C1 segment of cervical spinal cord (tissue), 14 donors: Measurements from ENCODE around the gene ITGA11.

Experiments
- DNase-seq, 14 donors: peaks; one replicate each; lab custom pipeline; 2025; lab: John Stamatoyannopoulos, UW

ITGA11 gene

GRCh38 chr15:68375191-68375631, 56.8 kb downstream of the ITGA11 start:
- DNase-seq = no peak

DNA sequence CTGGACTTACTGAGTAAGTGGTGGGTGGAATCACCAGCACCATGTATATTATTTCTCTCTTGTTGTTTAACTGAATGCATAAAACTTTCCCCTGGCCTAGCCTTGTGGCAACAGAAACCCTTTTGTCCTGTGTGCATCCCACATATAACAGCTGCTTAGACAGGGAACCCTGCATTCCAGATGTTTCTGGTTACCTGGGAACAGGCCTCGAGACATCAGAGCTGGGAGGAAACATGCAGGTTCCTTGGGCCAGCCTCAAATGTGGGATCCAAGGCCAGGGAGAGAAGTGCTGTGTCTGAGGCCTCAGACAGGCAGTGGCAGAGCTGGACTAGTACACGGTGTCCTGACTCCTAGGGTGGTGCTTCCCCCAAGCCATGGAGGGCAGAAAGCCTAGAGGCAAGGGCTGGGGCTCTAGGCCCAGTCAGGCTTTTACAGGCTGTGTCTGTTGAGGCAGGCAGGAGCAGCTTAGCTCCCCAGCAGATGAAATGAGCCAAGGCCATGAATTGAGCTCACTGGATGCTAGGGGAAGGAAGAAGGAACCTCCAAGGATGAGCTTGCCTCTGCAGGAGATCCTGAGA, 57.7 kb downstream of the ITGA11 start:
- no peak for DNase-seq

DNA sequence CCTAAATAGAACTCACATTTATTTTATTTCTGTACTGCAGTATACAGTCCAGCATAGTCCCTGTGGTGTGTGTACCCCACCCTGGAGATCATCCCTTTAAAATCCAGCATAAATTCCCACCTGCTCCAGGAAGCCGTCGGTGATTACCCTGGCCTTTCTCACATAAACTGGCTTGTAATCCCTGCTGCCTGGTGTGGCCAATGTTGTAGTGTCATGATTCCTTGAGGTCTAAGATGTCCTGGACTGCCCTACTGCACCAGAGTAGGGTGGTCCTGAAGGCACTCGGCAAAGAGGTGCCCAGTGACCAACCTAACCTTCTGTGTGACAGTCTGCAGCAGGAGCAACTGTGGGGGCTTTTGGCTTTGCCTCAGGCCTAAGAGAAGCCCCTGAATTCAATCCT, 58.9 kb downstream of the ITGA11 start:
- DNase-seq = no peak

GRCh38 chr15:68372291-68372811, 59.6 kb downstream of the ITGA11 start:
- peak in 1 of 14 donors; percentile 19 for DNase-seq

GRCh38 chr15:68371851-68372250, 60.1 kb downstream of the ITGA11 start:
- DNase-seq = no peak

DNA sequence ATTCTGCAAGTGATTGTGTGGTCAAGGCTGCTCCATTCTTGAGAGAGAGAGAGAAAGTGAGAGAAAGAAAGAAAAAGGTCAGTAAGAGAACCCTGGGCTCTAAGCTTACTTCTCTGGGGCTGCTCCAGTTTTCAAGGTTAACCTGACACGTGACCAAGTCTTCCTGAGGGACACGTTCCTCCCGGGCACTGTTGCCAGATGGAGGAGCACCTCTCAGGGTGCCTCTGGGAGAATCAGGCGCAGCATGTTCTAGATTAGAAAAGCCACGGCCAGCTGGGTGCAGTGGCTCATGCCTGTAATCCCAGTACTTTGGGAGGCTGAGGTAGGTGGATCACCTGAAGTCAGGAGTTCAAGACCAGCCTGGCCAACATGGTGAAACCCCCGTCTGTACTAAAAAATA, 60.8 kb downstream of the ITGA11 start:
- DNase-seq = no peak

DNA sequence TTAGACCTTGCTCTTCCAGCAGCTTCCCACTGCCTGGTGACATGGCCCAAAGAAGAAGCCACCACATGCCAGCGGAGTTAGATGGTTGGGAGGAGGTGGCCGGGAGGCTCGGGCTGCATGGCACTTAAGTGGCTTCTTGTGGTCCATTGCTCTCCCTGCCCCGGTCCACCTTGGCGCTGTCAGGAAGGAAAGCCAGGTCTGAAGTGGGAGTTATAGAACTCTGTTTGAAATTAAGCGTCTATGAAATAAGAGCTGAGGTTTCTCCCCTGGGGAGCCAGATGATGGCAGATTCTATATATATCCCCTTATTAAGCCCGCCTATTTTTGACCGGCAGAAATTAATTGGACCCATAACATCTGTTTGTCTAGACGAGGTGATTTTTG, 61.2 kb downstream of the ITGA11 start:
- no peak for DNase-seq

- DNase-seq = no peak
These were observed 61.8 kb downstream of the ITGA11 start for GRCh38 chr15:68369931-68370767.

DNA sequence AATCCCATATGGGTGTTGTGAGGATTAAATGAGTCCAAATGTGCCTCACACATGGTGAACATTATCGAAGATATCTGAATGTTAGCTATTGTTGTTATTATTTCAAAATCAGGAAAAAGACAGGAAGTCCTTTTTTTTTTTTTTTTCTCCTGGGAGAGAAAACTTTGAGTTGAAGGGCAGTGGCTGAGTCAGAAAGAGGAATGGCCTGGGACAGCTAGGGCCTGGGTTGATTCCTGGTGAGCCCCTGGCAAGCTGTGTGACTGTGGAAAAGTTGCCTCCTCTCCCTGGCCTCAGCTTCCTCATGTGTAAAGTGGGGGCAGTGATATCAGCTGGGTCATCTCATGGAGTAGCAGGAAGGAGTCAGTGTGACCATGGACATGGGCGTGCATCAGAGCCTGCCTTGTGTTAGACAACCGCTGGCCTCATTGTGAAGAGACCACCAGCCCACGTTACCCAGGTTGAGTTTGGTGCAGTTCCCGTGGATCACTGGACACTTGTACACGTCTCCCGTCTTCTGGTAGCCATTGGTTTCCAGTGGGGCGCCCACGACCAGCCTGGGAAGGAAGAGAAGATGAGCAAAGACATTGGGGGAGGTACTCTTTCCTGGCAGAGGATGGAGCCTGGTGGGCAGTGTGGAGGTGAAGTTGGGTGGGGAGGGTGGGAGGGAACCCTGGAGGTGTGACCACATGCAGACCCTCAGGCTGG, 63.1 kb downstream of the ITGA11 start:
- no peak for DNase-seq

DNA sequence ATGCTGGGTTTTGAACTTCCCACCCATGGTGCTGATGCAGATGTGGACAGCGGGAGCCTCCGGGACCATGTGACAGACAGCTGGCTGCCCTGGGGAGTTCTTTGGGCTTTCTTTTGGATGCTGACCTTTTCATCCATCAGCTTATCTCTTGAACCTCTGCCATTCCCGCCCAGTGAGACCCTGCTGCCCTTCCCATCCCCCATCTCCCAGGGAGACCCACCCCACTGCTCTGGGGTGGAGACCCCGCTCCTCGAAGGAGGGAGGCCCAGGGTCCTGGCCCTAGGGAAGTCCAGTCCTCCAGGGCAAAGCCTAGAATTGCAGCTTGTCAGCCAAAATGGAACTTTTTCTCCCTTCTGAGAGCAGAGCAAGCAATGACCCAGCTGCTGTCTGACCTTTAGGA, 64.0 kb downstream of the ITGA11 start:
- DNase-seq = no peak

GRCh38 chr15:68367226-68367625, 64.7 kb downstream of the ITGA11 start:
- no peak for DNase-seq

DNA sequence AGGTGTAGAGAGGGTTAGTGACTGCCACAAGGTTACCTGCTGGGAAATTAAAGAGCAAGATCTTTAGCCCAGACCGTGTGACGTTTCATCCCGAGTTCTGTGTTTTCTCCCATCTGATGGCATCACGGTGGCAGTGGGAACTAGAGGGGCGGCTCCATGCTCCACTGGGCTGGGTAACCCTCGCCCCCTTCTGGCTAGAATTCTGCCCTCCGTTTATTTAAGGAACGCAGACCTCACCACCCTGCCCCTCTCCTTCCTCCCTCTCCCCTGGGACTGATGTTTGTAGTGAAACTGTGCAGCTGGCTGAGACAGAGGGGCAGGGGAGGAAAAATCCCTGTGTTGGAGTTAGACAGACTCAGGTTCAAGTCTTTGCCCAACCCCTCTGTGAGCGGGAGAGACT, 65.6 kb downstream of the ITGA11 start:
- DNase-seq = no peak

- DNase-seq = no peak
These were observed 66.2 kb downstream of the ITGA11 start for GRCh38 chr15:68365770-68366169.

DNA sequence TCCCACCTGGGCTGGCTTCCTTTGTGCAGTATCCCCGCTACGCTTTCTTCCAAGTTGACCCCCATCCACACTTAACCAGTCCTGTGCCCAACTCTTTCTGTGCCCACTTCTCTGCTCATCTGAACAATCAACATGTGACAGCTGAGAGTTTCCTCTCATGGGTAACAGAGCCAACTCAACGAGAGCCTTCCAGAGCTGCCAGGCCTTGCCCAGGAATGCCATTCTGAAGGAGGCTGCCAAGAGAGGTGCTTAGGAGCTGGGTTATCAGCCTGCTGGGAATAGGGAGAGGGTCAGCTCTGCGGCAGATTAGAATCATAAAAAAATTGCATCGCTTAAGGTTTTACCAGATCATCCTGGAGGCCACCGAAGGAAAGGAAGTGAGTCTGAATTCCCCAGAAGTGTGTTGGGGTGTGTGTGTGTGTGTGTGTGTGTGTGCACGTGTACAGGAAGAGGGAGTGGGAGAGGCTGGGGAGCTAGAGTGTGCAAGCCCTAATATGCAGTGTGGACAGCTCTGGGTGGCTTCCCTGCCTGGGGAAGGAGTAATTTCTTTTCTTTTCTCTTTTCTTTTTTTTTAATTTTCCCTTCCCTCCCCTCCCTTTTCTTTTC, 66.7 kb downstream of the ITGA11 start:
- DNase-seq = no peak

DNA sequence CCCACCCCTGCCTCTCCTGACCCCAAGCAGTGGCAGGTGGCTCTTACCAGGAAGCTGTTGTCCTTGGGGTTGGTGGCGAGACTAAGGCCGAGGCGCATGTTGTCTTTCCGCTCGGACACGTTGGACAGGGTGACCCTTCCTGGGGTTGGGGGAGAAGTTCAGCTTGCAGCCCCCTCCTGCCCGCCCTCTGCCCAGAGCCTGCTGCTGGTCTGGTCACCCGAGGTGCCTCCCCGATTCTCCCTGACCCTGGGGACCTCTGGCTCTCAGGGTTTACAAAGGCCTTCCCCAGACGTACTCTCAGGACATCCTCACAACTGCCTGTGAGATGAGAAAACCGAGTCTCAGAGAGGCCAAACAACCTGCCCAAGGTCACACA, 67.3 kb downstream of the ITGA11 start:
- no peak for DNase-seq

DNA sequence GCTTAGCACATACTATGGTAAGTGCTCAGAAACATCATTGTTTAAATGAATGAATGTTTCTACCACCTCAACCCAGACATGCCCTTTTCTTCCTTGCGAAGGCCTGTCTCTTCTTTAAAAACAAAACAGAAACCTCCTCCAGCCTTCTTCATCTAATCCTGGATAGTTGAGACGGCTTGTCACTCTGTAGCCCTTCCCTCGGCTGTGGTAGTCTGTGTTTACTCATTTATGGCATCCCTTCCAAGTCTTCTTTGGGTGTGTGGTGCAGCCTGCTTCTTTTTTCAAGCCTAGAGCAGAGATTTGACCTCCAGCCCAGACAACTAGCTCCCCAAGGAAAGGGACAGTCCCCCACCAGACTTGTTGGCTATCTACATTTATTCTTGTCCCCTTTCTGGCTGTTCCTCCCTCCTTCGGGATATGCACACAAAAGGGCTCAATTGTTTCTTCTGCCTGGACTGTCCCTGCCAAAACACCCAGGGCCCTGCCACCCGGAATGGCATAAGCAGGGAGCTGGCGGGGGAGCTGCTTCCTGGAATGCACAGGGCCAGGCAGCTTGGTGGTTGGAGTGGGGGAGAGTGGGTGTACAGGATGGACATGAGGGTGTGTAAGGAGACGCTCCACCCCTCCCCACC, 67.8 kb downstream of the ITGA11 start:
- peak in 8 of 14 donors; percentile 12 to 79 (median 32) for DNase-seq

DNA sequence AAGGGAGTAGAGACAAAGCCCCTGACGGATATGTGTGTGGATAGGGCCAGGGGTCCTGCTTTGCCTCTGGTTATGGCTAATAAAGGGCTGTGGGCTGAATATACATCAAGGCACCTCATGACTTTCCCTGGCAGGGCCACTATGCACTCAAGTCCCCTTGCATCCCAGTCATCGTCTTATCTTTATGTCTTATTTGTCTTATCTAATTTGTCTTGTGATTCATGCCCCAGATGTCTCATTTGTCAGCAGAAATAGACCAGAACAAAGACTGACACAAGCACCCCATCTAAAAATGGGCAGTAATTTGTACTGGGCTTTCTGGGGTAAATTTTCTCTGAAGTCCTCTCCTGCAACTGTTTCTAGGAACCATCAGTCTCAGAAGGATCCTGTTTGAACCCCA, 68.6 kb downstream of the ITGA11 start:
- DNase-seq = no peak

DNA sequence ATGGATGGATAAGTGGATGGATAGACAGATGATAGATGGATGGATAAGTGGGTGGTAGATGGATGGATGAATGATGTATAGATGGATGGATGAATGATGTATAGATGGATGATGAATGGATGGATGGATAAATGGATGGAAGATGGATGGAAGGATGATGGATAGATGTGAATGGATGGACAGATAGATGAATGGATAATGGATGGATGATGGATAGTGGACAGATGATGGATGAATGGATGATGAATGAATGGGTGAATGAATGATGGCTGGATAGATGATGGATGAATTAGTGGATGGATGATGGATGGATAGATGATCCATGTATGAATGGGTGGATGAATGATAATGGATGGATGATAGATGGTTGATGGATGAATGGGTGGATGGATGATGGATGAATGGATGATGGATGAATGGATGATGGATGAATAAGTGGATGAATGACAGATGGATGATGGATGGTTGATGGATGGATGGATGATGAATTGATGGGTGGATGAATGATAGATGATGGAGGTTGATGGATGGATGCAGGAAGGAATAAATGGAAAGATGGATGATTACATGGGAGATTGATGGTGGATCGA, 69.3 kb downstream of the ITGA11 start:
- no peak for DNase-seq

- no peak for DNase-seq
These were observed 71.2 kb downstream of the ITGA11 start for GRCh38 chr15:68360721-68361120.

DNA sequence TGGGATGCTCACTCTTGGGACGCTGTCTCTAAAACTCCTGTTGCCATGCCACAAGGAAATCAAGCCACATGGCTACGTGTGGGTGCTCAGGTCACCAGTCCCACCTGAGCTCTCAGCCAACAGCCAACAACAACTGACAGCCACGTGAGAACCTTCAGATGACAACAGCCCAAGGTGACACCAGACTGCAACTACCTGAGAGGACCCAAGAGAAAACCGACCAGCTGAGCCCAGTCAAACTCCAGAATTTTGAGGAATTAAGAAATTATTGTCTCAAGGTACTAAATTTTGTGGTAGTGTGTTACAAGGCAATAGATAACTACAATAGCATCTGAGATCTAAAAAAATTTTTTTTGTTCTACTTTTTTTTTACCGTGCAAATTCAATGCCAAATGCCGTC, 75.2 kb downstream of the ITGA11 start:
- DNase-seq = no peak

- DNase-seq = no peak
These were observed 77.0 kb downstream of the ITGA11 start for GRCh38 chr15:68354923-68355322.
